ENCODE results near the gene MCM7. TPM values are rescaled to one million over a fixed set of nuclear protein-coding genes. Genes with fewer than 3 reads are reported as not detected.

MCM7 gene
- total and polyA plus RNA-seq, 4 experiments from 2014 or later, result 26.9 to 173 (median 97.2) TPM

DNA sequence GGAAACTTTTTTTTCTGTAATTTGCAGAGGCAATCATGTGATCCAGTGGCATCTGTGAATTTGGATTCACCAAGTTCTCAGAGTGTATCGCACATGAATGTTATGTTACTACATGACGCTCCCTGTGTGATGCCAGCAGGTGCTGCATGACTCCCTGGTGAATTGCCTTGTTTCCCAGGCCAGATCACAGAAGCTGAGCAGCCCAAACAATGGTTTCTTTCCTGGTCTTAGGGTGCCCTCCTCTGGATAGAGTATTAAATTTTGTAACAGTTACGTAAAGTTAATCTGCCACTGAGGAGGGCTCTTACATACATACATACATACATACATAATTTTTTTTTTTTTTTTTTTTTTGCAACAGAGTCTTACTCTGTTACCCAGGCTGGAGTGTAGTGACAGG, 48.0 kb downstream of the MCM7 start:
- DNase-seq, result peak in 4 of 5 donors; percentile 19 to 42 (median 34)

DNA sequence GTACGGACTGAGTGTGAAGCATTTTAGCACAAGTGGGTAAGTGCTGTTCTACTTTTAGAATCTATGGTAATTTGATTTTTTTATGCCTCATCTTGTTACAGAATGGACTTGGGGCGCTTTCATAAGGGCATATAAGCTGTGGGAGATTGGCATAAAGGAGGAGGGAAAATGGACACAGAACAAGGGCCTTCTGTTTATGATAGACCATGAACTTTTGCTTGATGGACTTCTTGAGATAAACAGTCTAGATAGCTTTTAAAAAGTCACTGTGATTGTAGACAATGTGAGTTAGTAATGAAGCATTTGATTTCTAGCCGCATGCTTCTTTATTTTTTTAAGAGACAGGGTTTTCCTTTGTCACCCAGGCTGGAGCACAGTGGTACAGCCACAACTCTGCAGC, 49.6 kb downstream of the MCM7 start:
- Histone ChIP-seq H3K27ac (ENCODE audit: low read depth, low read length) (no peak overlapping the region), H3K4me3 (ENCODE audit: low read length in 2 of 2) (no peak overlapping the region), H3K4me1 (ENCODE audit: insufficient read depth, low read length) (peaks cover 13% of the 10 kb centered on the region), H3K9me3 (ENCODE audit: control insufficient read depth in 1 of 2, low read length in 2 of 2) (no peaks in the 10 kb centered on the region), H3K27me3 (ENCODE audit: insufficient read depth, low read length) (no peaks in the 10 kb centered on the region), H3K36me3 (ENCODE audit: insufficient read depth, low read length) (no peaks in the 10 kb centered on the region)
- Mint-ChIP-seq H3K9me3 (peaks cover 0 to 2% (median 0%) of the 10 kb centered on the region in 8 donors), H3K4me1 (peaks cover 10 to 26% (median 18%) of the 10 kb centered on the region in 4 donors), H3K27ac (peak overlapping the region; percentile 18 to 77 (median 65)), H3K27me3 (no peaks in the 10 kb centered on the region), H3K36me3 (peaks cover 3 to 9% of the 10 kb centered on the region in 2 donors), H3K4me3 (peak overlapping the region in 7 of 8 donors; percentile 13 to 68 (median 60))
- POLR2A ChIA-PET (ENCODE audit: partially characterized antibody), result no interaction called here
- DNase-seq, result no peak
- intact Hi-C loops (cut with micrococcal nuclease), result no loop called here
- CTCF ChIA-PET (ENCODE audit: partially characterized antibody), result interaction anchor here (1.1 to 2.1 kb wide), 3 partner anchors 30 to 80 kb away, joined by 3 to 7 read pairs (median 3); no protein-coding TSS in a partner anchor

More for the DNA sequence above, 48.0 kb downstream of the MCM7 start:
- ChIA-PET CTCF (ENCODE audit: partially characterized antibody) (interaction anchor here (0.8 to 2.1 kb wide), 6 partner anchors 8 to 77 kb away, joined by 3 to 7 read pairs (median 3); no protein-coding TSS in a partner anchor), POLR2A (ENCODE audit: partially characterized antibody) (no interaction called here)
- H3K36me3 ChIP-seq (ENCODE audit: insufficient read depth, low read length), result peaks cover 12% of the 10 kb centered on the region
- no peaks in the 10 kb centered on the region for H3K9me3 ChIP-seq (ENCODE audit: control insufficient read depth in 1 of 2, low read length in 2 of 2)
- H3K4me3 ChIP-seq (ENCODE audit: low read length in 2 of 2), result no peak overlapping the region
- Mint-ChIP-seq H3K27me3 (no peaks in the 10 kb centered on the region), H3K4me3 (peak overlapping the region in 1 of 8 donors; percentile 49), H3K36me3 (peaks cover 7 to 21% of the 10 kb centered on the region in 2 donors), H3K4me1 (peaks cover 10 to 26% (median 18%) of the 10 kb centered on the region in 4 donors), H3K9me3 (peaks cover 0 to 2% (median 0%) of the 10 kb centered on the region in 8 donors), H3K27ac (peak overlapping the region in 1 of 7 donors; percentile 47)
- H3K4me1 ChIP-seq (ENCODE audit: insufficient read depth, low read length), result peaks cover 13% of the 10 kb centered on the region
- H3K27me3 ChIP-seq (ENCODE audit: insufficient read depth, low read length), result no peaks in the 10 kb centered on the region
- H3K27ac ChIP-seq (ENCODE audit: low read depth, low read length), result no peak overlapping the region
- intact Hi-C loops (cut with micrococcal nuclease), result no loop called here

DNA sequence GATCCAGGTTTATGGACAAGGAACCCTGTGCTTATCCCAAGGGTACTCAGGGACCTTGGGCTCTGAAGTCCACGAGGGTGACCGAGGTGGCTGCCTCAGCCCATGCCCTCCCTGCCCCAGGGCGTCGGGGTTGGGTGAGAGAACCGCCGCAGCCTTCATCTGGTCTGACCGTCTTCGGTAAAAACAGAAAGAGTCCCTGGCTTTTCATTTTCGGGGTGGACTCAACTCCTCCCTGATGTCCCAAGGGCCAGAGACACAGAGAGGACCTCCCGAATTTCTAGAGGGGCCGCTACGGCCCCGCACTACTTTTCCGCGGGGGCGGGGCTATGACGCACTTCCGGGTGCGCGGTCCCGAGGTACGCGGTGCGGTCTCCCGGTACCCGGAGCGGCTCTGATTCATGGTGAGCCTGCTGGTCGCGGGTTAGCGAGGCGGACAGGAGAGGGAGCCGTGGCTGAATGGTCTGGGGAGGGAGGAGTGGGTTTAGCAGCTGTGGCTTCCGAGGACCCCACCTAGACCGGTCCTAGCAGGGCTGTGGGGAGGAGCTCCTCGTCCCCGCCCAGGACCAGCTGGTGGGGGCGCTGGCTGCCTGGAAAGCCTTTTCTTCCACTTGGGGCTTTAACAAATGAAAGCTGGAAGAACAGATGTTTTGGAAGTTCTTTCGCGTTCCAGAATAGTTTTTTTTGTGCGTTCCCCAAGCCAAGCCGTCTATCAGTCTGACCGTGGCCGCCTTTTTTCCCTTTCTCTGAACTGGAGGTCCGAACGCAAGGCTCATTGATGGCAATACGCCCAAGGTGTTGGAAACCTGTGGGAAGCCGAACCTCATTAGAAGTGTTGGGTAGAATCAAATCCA, 51.5 kb downstream of the MCM7 start, which contains the start of gene ZSCAN21:
Gene ZSCAN21, plus strand, starts transcription at position 334 of the 851 bp plus-strand sequence. CDS start 7,233 bp downstream, outside the sequence.
- Mint-ChIP-seq H3K4me3 (peak within 1 kb of the TSS; percentile 91 to 97 (median 94)), H3K27me3 (no peaks in the 10 kb centered on the region), H3K9me3 (peaks cover 0 to 2% (median 0%) of the 10 kb centered on the region in 8 donors), H3K36me3 (peaks cover 3 to 9% of the 10 kb centered on the region in 2 donors), H3K27ac (peak within 1 kb of the TSS; percentile 91 to 98 (median 97)), H3K4me1 (peaks cover 11 to 28% (median 18%) of the 10 kb centered on the region in 4 donors)
- no peaks in the 10 kb centered on the region for H3K27me3 ChIP-seq (ENCODE audit: insufficient read depth, low read length)
- peaks cover 13% of the 10 kb centered on the region for H3K4me1 ChIP-seq (ENCODE audit: insufficient read depth, low read length)
- H3K27ac ChIP-seq (ENCODE audit: low read depth, low read length), result peak within 1 kb of the TSS; percentile 83
- intact Hi-C loops (cut with micrococcal nuclease), result loop anchor here (1.0 to 2.0 kb wide), 4 partner anchors 32 to 77 kb away; partner anchors contain the start of genes MBLAC1 and ZNF3
- POLR2A ChIA-PET (ENCODE audit: partially characterized antibody), result interaction anchor here (0.6 to 3.3 kb wide), 10 partner anchors 14 to 387 kb away, joined by 3 to 23 read pairs (median 6); partner anchors contain the start of genes AP4M1, MCM7, PPP1R35 and TRIM4
- CTCF ChIA-PET (ENCODE audit: partially characterized antibody), result interaction anchor here (0.6 to 1.6 kb wide), 9 partner anchors 10 to 141 kb away, joined by 3 to 6 read pairs (median 3); no protein-coding TSS in a partner anchor
- H3K4me3 ChIP-seq (ENCODE audit: low read length in 2 of 2), result peak within 1 kb of the TSS; percentile 67 to 94
- H3K9me3 ChIP-seq (ENCODE audit: control insufficient read depth in 1 of 2, low read length in 2 of 2), result no peaks in the 10 kb centered on the region
- H3K36me3 ChIP-seq (ENCODE audit: insufficient read depth, low read length), result no peaks in the 10 kb centered on the region
- peak; percentile 76 to 82 (median 77) for DNase-seq

DNA sequence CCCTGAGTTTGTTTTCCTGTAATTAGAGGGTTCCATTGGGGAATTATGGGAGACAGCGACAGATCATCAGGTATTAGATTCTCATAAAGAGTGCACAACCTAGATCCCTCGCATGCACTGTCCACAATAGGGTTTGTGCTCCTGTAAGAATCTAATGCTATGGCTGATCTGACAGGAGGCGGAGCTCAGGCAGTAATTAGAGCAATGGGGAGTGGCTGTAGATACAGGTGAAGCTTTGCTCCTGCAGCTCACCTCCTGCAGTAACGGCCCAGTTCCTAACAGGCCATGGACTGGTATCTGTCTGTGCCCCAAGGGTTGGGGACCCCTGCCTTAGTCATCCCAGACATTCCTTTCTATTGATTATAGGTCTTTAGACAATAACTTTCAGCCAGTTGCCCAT, 52.5 kb downstream of the MCM7 start:
- Mint-ChIP-seq H3K9me3 (peaks cover 0 to 2% (median 0%) of the 10 kb centered on the region in 8 donors), H3K4me1 (peaks cover 12 to 30% (median 19%) of the 10 kb centered on the region in 4 donors), H3K36me3 (peaks cover 3 to 9% of the 10 kb centered on the region in 2 donors), H3K27me3 (no peaks in the 10 kb centered on the region), H3K27ac (peak overlapping the region; percentile 90 to 98 (median 96)), H3K4me3 (peak overlapping the region; percentile 77 to 97 (median 92))
- H3K27me3 ChIP-seq (ENCODE audit: insufficient read depth, low read length), result no peaks in the 10 kb centered on the region
- no peaks in the 10 kb centered on the region for H3K36me3 ChIP-seq (ENCODE audit: insufficient read depth, low read length)
- intact Hi-C loops (cut with micrococcal nuclease), result loop anchor here (1.0 to 2.0 kb wide), 4 partner anchors 33 to 78 kb away; partner anchors contain the start of genes MBLAC1 and ZNF3
- H3K27ac ChIP-seq (ENCODE audit: low read depth, low read length), result peak overlapping the region; percentile 83
- H3K4me1 ChIP-seq (ENCODE audit: insufficient read depth, low read length), result peaks cover 13% of the 10 kb centered on the region
- CTCF ChIA-PET (ENCODE audit: partially characterized antibody), result interaction anchor here (1.4 kb wide), 1 partner anchor 85 kb away, joined by 4 read pairs; no protein-coding TSS in a partner anchor
- POLR2A ChIA-PET (ENCODE audit: partially characterized antibody), result interaction anchor here (1.8 to 3.3 kb wide), 4 partner anchors 34 to 129 kb away, joined by 6 to 23 read pairs (median 16); partner anchors contain the start of genes AP4M1, MCM7, TRIM4 and ZKSCAN1
- DNase-seq, result no peak
- peak overlapping the region in 1 of 2 donors; percentile 94 for H3K4me3 ChIP-seq (ENCODE audit: low read length in 2 of 2)
- no peaks in the 10 kb centered on the region for H3K9me3 ChIP-seq (ENCODE audit: control insufficient read depth in 1 of 2, low read length in 2 of 2)

GRCh38 chr7:100044718-100045117, 56.5 kb downstream of the MCM7 start:
- H3K27ac Mint-ChIP-seq, result peak overlapping the region in 2 of 7 donors; percentile 37 to 44
- DNase-seq, result no peak
- CTCF ChIA-PET (ENCODE audit: partially characterized antibody), result interaction anchor here (0.6 kb wide), 2 partner anchors 23 to 44 kb away, joined by 3 read pairs; no protein-coding TSS in a partner anchor
- Histone ChIP-seq H3K4me3 (ENCODE audit: low read length in 2 of 2) (no peak overlapping the region), H3K36me3 (ENCODE audit: insufficient read depth, low read length) (no peaks in the 10 kb centered on the region), H3K27me3 (ENCODE audit: insufficient read depth, low read length) (no peaks in the 10 kb centered on the region), H3K4me1 (ENCODE audit: insufficient read depth, low read length) (peaks cover 7% of the 10 kb centered on the region), H3K9me3 (ENCODE audit: control insufficient read depth in 1 of 2, low read length in 2 of 2) (no peaks in the 10 kb centered on the region), H3K27ac (ENCODE audit: low read depth, low read length) (no peak overlapping the region)
- peaks cover 0 to 6% of the 10 kb centered on the region in 2 donors for H3K36me3 Mint-ChIP-seq
- POLR2A ChIA-PET (ENCODE audit: partially characterized antibody), result no interaction called here
- peaks cover 8 to 21% (median 15%) of the 10 kb centered on the region in 4 donors for H3K4me1 Mint-ChIP-seq
- H3K9me3 Mint-ChIP-seq, result peaks cover 0 to under 1% (median 0%) of the 10 kb centered on the region in 8 donors
- H3K27me3 Mint-ChIP-seq, result no peaks in the 10 kb centered on the region
- intact Hi-C loops (cut with micrococcal nuclease), result no loop called here
- peak overlapping the region in 3 of 8 donors; percentile 6 to 53 (median 48) for H3K4me3 Mint-ChIP-seq
